ENCODE data around the gene CNOT3. TPM values are rescaled to one million over a fixed set of nuclear protein-coding genes. Genes with fewer than 3 reads are reported as not detected.
A peak's percentile ranks its signal among the peaks of the same experiment; 100 is the strongest.

CNOT3 gene
- total RNA-seq, 1 donor from 2014 or later: 54.6 TPM

DNA sequence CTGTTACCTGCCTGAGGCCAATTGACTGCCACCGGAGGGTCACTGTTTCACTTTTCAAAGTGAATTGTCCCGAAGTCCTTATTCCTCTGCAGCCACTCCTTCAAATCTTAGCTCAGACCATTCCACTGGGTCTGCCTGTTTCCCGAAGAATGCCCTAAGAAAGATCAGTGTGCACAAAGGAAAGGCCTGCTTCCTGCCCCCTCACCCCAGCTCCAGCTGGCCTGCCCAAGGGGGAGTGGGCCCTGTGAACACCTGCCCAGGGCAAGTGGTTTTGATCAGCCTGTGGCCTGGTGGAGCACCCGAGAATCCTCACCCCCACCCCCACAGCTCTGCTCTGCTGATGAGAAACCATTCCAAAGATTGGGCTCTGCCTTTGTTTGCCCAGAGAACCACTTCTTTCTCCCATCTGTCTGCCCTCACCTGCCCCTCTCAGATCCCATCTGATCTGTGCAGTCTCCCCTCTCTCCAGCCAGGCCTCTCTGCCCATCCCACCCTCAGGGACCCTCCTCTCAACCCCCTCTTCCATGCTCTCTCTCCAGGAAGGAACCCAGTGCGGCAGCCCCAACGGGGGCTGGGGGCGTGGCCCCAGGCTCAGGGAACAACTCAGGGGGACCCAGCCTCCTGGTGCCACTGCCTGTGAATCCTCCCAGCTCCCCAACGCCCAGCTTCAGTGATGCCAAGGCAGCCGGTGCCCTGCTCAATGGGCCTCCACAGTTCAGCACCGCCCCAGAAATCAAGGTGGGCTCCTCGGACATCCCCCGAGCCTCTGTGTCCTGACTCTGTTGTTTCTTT, 11.7 kb downstream of the CNOT3 start:
- DNase-seq (ENCODE audit: low spot score): no peak

DNA sequence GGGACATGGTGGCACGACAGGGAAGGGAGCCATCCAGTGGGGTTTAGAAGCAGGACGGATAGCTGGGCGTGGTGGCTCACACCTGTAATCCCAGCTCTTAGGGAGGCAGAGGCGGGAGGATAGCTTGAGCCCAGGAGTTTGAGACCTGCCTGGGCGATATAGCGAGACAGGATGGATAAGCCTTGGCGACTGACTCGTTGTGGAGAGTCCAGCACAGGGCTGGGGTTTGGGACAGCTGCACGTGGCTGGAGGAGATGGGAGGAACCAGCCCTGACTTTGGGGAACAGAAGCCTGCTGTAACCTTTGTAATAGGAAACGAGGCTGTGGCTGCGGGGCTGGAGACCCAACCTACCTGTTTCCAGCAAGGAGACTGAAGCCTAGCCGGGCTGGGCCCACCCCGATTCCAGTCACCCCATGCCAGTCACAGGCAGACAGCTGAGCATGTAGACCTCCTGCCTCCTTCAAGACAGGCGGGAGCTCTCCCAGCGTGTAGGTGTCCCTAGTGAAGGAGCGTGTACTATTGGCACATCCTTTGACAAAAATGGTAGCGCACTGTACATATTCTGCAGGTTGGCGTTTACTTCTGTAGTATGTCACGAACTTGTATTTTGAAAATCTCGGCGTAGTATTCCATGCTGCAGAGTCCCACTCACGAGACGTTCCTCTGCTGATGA, 13.9 kb downstream of the CNOT3 start:
- no peak for DNase-seq (ENCODE audit: low spot score)

DNA sequence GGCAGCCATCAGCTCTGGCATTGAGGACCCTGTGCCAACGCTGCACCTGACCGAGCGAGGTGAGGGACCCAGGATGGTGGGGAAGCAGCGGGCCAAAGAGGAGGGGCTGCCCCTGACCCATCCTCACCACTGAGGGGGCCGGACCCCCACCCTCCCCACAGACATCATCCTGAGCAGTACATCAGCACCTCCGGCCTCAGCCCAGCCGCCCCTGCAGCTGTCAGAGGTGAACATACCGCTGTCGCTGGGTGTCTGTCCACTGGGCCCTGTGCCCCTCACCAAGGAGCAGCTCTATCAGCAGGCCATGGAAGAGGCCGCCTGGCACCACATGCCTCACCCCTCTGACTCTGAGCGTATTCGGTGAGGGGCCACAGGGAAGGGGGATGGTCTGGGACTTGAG, 14.7 kb downstream of the CNOT3 start:
- no peak for DNase-seq (ENCODE audit: low spot score)

DNA sequence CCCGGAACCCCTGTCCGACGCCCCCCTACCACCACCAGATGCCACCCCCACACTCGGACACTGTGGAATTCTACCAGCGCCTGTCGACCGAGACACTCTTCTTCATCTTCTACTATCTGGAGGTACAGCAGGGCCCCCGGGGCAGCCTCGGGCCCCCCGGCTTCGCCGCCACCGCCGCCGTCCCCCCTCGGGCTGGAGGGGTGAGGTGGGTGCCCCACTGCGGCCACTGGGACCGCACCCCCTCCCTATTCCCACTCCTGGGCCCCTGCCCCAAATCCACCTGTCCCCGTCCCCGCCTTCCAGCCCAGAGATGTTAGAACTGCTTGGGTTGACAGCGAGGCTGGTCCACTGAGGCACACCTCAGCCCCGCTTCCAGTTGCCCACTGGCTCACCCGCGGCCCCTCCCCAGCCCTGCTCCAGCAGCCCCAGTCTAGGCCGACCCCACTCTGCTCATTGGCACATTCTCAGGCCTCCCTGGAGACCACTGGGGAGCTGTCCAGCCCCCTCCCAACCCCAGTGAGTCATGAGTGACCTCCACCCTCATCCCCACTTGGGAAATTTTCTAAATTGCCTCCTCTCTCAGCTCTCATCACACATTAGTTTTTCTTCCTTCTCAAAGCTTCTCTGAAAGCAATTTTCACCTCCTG, 15.4 kb downstream of the CNOT3 start:
- DNase-seq (ENCODE audit: low spot score): no peak

DNA sequence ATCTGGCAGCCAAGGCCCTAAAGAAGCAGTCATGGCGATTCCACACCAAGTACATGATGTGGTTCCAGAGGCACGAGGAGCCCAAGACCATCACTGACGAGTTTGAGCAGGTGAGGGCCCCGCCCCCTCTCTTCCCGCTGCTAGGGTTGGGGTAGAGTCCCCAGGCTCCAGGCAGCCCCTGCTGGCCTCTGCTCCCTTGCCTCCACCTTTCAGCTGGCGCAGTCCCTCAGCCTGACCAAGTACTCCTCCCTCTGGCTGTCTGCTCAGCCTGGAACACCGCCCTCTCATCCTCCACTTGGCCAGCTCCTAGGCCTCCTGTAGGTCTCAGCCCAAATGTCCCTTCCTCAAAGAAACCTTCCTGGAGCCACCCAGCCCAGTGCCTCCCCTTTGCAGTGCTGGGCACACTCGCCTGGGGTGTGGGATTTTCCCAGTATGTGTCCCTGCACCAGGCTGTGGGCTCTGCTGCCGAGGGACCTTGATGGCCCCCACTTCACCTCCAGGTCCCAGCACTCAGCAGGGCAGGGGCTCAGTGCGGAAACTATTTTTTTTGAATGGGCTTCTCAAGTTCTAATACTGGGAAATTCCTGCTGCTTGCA, 16.3 kb downstream of the CNOT3 start:
- DNase-seq (ENCODE audit: low spot score): no peak

DNA sequence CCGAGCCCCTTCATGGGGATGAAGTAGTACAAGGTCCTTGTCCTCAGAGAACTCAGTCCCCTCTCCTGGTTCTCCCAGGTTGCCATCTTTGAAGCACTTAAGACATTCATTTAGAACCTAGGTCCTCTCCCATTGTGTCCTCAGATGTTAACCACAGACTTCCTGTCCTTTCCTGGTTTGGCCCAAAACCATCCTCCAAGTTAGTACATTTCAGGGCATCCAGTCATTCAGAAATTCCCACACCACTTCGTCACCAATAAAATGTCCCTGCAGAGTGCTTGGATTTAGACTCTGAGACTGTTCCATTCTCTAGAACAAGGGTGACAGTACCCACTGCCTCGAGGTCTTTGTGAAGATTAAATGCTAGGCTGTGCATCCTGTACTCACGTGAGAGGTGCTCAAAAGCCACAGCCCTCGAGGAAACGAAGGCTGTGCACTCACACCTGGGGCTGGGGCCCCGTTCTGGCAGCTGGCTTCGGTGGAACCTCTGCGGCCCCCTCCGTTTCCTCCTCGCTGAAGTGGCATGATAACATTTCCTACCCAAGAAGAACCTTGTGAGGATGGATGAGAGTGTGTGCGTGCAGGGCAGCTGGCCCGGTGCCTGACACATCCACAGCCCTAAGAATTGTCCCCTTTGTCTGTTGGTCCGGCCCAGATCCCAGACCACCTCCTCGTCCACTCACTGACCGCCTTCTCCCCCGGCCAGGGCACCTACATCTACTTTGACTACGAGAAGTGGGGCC, 17.2 kb downstream of the CNOT3 start:
- no peak for DNase-seq (ENCODE audit: low spot score)

DNA sequence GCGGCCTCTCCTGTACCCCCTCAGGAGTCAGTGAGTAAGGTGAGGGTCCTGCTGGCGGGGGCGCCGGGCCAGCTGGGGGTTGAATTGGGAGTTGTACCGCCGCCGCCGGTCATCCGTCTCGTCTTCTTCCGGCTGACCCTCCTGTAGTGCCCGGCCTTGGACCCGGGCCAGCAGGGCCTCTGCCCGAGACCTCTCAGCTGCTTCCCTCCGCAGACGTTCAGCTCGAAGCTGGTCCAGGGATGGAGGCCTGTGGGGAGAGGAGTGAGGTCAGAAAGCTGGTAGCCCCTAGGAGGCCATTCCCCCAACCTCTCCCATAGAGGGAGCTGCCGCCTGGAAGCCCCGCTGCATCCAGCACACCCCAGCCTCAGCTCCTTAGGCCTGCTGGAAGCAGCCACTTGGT, 18.1 kb downstream of the CNOT3 start:
- no peak for DNase-seq (ENCODE audit: low spot score)

DNA sequence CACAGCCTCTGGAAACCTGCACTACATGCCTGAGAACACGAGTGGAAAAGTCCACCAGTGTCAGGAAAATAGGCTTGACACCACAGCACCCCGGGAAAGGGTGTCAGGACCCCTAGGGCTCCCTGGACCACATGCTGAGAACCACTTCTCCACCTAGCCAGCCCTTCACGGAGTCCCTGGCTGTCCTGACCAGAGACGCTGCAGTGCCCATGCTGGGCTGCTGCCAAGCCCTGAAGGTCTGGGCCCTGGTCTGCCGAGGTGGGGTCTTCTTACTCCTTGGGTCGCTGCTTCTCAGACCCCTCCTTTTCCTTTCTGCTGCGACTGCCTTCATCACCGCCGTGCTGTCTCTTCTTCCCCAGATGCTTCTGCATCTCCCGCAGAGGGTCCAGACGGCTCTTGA, 18.9 kb downstream of the CNOT3 start:
- no peak for DNase-seq (ENCODE audit: low spot score)

DNA sequence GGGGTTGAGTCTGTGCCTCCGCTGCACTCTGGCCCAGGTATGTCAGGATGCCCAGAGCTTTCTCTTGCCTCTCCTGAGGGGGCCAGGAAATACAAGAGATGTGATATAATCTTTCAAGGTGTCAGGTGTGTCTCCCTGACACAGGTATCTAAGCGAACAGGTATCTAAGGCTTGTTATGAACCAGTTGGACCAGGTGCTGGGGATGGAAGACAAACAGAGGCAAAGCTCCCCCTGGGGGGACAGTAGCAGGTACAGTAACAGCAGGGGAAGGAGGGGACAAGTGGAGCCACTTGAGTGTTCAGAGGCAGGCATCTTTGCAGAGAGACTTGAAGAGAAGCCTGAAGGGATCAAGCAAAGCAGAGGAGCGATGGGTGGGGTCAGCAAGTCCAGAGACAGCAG, 19.4 kb downstream of the CNOT3 start:
- DNase-seq (ENCODE audit: low spot score): no peak

DNA sequence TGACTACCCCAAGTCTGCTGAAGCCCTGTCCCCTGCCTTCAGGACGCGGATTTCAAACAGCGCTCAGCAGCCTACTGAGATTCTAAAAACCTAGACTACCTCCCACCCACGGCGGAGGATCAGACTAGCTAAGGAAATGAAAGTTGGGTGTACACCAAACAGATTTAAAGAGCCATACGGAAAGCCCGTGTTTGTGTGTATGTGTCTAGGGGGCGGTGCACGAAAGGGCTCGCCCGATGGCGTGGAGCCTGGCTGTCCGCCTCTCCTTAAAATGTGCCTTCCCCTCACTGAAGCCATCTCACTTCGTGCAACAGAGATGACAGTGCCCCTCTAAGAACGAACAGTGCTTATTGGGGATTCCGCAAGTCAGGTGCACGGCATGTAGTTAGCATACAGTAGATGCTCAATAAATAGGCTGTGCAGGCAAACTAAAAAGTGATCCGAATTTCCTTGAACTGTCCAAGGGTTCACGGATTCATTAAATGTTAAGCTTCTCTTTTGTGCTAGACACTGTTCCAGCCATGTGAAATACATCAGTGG, 21.3 kb downstream of the CNOT3 start:
- DNase-seq (ENCODE audit: low spot score): no peak

DNA sequence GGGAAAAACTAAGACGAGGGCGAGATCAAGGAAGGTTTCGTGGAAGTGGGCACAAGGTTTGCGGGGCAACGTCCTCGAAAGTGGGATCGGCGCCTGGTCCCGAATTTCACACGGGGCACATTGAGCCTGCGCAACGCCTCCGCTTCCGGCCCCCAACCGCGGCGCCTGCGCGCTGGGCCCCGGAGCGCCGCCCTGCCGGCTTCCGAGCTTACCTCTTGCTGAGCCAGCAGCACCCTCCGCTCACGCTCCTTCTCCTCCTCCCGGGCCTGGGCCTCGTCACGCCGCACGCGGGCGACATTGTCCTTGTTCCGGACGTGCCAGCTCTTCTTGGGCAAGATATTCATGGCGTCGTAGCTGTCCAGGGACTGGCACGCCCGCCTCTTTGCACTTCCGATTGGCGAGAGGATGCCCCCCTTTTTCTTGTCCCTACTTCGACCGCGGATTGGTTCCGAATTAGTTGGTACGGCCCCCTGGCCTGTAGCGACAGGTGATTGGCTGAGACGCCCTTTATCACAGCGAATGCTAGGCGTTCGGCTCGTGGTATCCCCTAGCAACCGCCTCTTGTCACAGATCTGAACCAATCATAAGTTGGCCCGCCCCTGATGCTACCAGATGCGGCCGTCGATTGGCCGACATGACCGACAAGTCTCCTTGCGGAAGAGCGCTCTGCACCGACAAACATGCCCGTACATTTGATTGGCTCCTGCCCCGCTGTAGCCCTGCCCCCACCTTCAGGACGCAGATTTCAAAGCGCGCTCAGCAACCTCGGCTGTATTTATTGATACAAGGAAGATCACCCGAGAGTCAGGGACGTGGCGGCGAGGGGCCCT, 22.0 kb downstream of the CNOT3 start, which contains the start of gene LENG1:
Gene LENG1, minus strand, starts transcription at position 370 of the 830 bp plus-strand sequence. Its CDS starts 26 bp downstream, at position 344.
- peak; percentile 100 for DNase-seq (ENCODE audit: low spot score)

DNA sequence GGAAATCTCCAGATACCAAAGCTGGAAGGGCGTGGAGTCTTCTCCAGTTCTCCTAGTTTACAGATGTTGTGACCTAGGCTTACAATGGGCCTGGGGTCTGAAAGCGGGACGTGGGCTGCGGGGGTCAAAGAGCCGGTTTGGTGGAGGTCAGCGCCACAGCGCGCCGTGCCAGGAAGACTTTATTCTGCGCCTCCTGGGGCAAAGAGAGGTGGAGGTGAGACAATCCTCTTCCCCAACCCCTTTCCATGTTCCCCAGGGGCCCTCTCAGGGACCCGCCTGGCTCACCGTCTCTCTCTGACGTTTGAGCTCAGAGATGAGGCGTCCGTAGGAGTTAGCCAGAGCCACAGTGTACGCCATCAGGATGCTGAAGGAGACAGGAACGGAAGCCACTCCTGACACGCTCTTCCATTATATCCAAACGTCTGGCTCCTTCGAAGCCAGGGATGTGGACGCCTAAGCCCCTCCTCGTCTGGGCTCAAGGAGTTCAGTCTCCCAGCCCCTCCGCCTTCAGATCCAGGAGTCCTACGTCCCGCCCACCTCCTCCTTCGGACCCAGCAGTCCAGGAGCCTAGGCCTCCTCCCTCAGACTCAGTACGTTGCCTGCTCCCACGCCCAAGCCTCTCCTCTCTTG, 22.7 kb downstream of the CNOT3 start:
- DNase-seq (ENCODE audit: low spot score): no peak

DNA sequence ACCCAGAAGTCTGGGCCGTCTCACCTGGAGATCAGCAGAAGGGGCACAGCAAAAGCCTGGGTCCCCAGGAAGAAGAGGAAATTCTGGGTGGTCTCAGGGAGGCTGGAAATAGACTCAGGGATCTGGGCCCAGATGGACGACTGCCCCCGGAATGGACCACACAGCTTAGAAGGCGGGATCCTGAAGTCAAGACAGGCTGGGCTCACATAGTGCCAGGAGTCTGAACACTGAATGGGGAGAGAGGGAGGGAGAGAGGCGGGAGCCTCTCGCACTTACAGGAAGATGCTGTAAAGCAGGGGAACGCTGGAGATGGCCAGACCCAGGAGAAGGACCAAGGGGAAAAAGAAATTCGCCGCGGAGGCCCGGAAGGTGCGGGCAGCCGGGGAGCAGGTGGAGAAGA, 23.3 kb downstream of the CNOT3 start:
- DNase-seq (ENCODE audit: low spot score): no peak

DNA sequence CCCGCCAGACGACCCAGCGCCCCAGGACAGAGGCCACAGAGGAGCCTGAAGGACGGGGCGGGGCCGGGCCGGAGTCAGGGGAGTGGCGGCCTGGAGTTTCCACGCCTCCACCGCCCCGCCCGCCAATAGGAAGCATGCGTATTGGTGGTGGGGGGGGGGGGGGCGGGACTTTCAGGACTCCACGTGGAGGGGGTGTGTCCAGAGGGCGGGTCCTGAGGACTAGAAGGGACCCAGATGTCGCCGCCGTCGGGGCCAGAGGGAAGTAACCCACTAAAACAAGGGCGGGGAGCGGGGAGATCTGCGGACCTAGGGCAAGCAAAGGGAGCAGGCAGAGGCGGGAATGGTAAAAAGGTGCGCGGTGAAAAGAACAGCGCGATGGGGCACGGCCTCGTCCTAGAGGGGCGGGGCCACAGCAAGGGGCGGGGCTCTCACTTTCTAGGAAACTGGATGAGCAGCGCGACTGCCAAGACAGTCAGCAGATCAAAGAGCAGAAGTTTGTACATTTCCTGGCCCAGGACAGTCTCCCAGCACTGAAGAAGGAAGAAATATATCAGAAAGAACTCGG, 24.8 kb downstream of the CNOT3 start:
- DNase-seq (ENCODE audit: low spot score): peak; percentile 83

DNA sequence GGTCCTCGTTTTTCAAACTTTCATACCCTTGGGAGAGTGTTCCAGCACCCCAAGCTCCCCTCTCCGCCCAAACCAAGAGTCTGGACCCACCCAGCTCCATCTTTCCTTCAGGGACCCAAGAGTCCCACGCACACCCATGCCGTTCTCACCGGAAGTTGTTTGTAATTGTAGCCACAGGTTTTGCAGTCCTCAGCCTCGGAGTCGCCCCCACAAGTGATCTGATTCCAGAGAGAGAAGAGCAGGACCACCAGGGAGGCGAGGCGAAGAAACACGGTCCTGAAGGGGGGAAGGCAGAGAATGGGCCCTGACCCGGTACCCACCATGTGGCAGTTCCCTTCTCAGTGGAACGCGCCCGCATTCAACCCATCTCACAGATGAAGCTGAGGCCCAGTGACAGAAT, 25.3 kb downstream of the CNOT3 start:
- no peak for DNase-seq (ENCODE audit: low spot score)

DNA sequence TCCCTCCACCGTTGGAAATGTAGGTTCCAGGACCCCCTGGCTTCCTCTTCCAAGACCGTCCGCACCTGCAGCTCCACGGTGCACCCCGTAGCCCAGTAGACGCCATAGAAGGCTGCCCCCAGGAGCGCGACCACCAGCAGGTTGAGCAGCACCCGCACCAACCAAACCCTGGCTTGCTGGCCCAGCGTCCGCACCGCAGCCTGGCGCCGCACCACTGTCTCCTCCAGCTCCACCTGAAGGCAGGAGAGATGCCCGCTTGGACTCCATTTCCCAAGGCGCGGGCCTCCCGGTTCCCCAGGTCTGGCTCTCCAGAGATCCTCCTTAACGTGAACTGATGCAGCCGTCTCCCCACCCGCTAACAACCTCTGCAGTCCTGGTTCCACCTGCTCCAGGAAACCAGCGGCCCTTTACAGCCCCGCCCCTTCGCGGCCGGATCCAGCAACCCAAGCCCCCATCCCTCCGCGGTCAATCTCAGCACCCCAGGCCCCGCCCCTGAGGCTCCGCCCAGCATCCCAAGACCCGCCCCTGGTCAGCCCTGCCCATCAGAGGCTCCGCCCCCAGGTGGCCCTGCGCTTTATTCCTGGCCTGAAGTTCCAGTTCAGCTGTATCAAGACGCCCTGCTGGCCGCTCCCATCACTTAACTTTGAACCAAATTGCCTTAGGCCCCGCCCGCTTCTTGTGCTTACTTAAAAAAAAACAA, 27.0 kb downstream of the CNOT3 start:
- DNase-seq (ENCODE audit: low spot score): peak; percentile 83

DNA sequence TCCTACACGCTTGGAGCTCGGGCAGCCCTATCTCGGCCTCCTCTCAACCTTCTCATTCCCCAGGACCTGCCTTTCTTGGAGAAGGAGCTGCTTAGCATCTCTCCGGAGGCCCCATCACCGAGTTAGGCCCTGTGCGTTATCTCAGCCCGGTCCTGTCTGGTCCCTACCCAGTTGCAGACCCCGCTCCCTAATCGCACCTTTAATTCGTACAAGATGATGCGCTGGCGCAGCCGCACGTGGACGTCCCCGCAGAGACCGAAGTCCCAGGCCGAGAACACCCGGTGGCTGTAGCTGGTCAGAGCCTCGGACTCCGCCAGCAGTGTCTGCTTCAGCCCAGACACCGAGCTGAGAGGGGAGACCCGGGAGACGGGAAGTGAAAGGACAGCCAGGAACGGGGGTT, 27.7 kb downstream of the CNOT3 start:
- no peak for DNase-seq (ENCODE audit: low spot score)

DNA sequence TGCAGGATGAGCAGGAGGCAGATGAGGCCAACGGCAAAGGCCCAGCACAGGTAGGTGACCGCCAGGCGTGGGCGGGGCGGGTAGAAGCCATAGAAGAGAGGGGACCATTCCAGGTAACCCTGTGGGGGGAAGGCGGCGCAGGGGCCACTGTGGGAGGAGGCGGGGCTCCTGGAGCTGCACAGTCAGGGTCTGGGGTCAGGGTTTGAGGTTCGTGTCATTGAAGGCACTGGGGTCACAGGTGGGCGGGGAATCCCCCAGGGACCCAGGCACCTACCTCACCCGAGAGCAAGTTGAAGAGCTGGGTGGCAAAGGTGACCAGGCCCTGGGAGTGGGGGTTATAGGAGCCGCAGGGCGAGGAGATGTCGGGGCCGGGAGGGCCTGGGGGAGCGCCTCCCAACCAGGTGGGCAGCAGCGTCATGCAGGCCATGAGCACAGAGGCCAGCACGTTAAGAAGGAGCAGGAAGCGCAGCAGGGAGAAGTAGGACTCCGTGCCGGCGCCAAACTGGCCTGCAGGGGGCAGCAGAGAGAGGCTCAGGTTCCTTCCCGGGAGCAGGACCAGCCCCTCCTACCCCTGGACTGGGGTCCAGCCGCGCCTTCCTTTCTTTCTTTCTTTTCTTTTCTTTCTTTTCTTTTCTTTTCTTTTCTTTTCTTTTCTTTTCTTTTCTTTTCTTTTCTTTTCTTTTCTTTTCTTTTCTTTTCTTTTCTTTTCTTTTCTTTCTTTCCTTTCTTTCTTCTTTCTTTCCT, 30.8 kb downstream of the CNOT3 start:
- peak; percentile 95 for DNase-seq (ENCODE audit: low spot score)
